Glomerular endothelial cell (primary cell): Measurements from ENCODE around the gene DICER1. TPM values are rescaled to one million over a fixed set of nuclear protein-coding genes. Genes with fewer than 3 reads are reported as not detected.

ENCODE experiments used
- DNase-seq: peaks from one replicate; pipeline ENCODE4 v3.0.0-alpha.2; 2011; ENCODE audit warnings: low read depth, low spot score; ENCODE audit errors: extremely low read depth
- total RNA-seq: library from RNA; depleted of rRNA; stranded (reverse); fragments of >200 nt; gene quantifications from 2 replicates; pipeline ENCODE4 v1.2.3, GENCODE V29; 2015

The DICER1 gene
- total RNA-seq, 1 donor from 2014 or later = 46.7 TPM

DNA sequence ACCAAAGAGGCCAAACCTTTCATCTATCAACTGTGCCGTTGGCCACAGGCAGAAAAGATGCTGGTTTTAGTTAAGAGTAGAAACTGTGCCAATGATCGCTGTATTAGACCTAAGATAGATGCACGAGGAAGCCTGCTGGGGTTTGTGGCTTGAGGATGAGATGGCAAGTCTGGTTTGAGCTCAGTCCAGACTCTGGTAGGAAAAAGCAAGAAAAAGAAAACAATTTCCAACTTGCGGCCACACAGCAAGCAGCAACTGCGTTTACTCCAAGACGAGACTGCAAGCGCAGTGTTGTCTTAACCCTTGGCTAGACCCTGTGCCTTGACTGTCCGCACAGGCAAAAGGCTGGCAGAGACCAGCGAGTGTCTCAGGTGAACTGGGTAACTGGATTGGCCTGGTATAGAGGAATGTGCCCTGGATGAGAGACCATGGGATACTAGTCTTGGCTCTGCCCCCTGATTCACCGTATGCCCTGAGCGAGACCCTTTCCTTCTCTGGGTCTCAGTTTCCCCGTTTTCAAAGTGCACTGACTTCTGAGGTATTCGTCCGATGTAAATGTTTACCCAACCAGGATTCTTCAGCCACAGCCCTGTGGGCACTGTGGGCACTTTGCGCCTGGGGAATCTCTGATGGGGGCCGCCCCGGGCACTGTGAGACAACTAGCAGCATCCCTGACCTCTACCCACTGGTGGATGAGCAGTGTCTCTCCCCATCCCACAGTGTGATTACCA is 113.4 kb downstream of the DICER1 start:
- DNase-seq = no peak

DNA sequence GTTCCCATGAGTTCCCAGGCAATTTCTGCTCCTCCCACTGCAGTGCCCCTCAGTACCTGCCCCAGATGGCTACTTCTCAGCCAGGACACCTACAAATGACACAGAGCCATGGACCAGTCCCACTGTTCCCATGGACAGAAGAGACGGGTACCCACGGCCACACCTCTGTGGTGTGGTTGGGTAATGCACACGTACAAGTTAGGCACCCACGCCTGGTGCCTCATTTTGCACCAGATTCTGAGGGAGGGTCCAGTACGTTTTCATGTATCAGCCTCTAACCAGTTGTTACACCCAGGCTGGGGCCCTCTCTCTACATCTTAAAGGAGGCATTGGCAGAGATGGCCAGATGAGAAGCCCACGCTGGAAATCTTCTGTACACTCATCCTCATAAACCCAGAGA is 114.0 kb downstream of the DICER1 start:
- DNase-seq = no peak

DNA sequence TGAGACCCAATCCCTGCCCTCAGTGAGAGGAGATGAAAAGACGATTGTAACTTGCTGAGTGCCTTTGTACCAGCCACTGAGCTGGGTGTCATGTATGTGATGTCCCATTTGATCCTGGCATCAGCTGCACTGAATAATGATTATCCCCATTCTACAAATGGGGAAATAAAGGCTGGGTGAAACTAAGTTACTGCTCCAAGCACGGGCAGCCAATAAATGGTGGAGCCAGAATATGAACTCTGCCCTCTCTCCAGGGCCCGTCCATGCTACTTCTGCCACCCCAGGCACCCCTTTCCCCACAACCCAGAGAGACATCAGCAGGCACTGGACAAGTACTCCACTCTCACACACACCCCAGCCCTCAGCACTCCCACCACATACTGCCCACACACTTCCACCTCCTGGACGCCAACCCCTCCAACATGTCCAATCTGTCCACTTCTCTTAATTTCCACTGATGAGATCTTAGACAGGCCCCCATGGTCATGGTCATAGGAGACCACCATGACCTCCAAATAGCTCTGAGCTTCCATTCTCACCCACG is 115.8 kb downstream of the DICER1 start:
- no peak for DNase-seq

DNA sequence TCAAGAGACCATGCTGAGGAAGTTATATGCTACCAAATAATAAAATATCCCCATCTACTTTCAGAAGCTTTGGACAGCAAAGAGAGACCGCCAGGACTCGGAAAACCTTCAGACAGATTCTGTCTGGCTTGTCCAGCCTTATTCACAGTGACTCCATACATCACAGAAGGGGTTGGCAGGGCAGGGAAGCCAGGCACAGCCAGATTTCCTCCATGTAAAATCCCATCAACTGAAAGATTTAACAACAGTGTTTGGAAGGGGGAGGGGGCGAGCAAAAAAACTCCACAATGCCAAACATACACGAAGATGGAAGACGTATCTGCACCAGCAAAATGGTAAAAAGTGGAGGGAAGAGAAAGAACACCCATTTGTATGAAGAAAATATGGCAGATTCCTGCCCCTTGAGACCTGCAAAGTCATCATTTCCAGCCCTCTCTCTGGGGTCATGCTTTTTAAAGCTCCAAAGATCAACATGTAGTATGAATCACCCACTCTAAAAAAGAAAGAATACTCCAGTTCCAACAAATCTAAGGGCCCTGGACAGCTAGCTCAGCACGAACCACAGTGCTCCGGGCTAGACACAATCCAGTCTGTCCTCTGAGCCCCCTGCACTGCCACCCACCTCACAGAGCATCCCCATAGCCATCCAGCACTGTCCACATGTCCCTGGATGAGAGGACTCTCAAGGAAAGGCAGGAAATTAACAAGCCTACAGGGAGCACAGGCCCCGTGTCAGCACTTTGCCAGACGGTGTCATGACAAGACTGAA is 116.4 kb downstream of the DICER1 start:
- DNase-seq = no peak

DNA sequence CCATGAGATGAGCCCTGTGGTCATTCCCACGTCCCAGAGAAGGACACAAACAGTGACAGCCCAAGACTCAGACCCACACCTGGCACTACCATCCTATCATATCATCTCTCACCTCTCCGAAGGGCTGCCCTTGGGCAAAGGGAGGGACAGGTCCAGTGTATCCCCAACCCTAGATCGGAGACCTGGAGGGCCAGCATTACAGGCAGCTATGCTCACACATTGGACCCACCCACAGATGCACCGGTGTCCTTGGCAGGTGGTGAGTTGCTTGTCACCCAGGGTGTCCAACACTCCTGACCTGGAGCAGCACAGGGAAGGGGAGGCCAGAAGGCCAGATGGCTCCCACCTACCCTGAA is 117.4 kb downstream of the DICER1 start:
- no peak for DNase-seq

DNA sequence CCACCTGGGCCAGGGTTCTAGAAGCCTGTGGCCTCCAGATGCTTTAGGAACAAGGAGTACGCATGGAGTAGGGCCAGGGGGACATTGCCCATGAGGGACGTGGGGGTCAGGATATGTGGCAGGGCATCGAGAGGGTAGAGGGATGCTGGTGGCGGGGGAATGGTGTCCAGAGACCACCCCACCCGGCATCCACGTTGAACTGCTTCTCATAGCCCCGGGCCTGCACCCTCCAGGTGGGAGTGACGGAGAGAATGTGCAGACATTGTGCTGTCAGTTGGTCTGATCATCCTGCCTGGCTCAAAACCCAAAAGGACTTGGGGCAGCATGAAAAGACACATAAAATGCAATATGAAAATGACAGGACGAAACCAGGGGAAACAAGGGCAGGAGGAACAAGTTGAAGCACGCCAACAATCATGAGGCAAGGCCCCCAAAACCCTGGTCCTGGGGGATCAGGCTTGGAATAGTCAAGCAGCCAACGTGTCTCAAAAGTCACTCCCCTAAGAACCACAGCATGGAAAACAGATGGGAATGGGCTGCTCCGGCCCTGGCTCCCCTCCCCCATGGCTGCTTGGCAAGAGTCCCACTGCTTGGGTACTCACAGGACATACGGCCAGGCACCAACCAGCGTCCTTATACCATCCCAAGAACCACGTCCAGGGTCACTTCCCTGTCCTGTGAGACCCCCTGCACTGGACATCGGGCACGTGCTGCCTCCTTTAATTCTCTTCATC is 117.9 kb downstream of the DICER1 start:
- DNase-seq = no peak

DNA sequence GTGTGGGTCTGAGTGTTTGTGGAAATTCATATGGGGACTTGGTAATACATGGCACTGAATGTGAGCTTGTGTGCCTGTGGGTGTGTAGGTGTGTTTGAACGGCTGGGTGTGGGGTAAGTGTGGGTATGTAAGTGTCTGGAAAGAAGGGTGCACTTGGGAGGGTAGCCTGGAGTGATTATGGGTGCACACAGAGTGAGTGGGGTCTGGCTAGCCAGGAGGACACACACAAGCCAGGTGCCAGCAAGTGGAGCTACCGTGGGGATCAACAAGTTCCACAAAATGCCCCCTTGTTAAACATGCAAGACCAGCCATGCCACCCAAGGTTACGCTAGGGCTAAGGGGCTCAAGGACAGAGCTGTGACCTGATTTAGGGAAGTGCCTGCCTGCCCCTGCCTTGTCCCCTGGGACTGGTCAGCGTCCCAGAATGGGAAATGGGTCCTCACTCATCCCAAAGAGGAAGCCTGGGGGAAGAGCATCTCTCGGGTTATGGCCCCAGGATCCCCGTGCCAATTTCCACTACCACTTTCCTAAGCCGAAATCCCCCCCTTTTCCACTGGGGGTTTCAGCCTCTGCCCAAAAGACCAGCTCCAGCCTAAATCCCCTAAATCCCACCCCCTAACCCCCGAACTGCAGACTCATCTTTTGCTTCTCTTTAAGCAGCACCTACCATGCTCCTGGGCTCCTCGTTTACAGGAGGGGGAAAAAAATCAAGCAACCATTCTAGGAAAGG is 118.6 kb downstream of the DICER1 start:
- DNase-seq = no peak

DNA sequence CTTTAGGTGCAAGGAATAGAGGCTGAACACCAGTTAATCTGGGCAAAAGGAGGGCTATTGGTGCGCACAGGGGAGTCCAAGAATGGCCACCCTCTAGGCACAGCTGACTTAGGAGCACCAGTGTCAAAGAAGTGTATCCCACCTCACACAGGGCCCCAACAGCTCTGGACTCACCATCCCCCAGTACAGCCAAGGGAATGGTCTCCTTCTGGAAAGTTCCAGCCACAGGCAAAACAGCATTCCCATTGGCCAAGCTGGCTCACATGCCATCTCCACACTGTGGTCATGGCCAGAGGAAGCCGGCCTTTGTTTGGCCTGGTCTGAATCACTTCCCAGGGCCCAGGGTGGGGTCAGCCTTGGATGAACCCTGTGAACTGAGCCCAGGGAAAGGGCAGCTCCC is 120.1 kb downstream of the DICER1 start:
- DNase-seq = no peak

Other genes starting within 250 kb of the DICER1 start
- 2.6 and 3.0 TPM in 2 replicates for gene CLMN, start 162.4 kb upstream of the DICER1 start, total RNA-seq